GM19043 (cell line): ENCODE data around the gene OMP.

Experiments used
- ATAC-seq: cut with Tn5 transposase; IDR thresholded peaks from one replicate; pipeline ENCODE4 v1.9.1; 2021; ENCODE audit warnings: low read depth; ENCODE audit not compliant: unreplicated experiment

The OMP gene

DNA sequence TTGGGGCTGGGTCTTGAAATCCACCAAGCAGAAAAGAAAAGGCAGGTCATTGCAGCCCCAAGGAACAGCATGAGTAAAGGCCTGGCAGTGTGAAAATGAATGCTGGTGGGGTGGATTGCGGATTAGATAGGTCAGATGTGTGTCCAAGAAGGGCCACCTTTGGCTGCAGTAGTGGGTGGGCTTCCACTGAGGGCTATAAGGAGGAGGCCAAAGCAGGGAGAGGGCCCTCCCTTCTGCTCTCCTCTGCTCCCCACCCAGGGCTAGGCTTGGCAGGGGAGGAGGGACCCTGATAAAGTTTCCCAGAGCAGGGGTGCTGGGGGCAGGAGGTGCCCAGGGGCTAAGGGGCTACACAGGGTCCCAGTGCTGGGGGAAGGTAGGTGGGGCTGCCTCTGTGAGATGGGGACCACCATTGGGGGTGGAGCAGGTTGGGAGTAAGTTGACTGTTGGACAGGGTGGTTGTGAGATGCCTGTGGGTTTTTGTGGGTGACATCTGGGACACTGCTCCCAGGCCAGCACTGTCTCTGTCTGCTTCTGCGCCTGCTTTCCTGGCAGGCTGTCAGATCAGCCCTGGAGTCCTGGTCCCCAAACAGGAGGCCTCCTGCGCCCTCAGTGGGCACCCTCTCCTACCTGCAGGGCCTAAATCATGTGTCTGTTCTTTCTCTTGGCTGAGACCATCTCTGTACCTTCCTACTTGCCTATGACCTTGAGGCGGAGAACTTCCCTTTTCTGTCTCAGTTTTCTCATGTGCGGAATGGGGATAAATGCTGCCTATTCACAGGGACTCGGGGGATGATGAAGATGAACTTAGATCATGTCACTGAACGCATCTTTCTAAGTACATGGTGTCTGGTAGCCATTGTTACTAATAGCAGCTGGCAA, 33.9 kb upstream of the OMP start:
- ATAC-seq, result no peak

DNA sequence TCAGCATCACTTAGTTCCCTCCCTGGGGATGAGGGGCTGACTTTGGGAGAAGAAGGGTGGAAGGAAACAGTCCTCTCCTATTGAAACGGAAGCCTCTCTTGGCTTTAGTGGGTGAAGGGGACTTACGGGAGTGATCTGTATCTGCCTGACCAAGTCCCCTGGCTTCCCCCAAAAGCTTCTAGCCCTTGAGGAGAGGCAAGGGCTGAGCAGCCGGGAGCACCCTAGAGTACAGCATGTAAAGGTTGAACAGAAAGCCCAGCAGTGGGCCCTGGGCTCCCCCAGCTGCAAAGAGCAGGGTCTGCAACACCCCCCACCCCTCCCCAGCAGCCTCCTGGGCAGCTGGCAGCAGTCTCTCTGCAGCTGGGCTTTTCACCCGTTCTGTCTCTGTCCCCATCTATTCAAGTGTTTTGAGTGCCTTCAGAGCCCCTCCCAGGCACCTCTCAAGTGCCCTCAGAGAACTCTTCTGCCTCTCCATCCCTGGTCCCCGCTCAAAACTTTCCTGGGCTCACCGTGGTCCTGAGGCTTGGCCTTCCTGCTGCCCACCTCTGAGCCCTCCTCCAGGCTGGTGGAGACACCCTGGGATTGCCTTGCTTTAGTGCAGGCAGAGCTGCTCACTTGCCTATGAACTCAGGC, 33.2 kb upstream of the OMP start:
- ATAC-seq, result no peak

DNA sequence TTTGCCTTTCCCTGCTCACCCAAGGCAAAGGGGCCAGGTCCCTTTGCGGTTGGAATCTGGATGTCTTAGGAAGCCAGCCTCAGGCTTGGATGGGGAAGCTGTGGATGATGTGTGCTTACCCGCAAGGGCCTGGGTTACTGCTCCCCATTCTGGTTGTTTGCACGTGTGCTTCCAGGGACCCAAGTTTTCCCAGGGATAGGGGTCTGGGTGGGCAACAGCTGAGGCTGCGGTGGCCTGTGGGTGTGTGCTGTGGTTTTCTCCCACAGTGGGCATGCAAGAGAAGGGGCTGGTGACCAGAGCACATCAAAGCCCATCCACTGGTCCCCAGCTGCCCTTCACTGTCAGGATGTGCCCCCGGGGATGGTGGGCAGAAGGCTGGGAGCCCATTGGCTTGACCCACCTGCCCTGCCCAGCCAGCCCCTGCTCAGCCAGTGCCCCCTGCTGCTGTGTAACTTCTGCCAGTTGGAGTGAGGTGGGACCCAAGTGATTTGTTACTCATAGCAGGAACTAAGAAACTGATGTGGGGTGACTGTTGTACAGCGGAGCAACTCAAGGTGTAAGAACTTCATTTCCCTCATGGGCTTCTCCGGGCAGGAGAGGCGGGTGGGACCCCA, 32.6 kb upstream of the OMP start:
- no peak for ATAC-seq

DNA sequence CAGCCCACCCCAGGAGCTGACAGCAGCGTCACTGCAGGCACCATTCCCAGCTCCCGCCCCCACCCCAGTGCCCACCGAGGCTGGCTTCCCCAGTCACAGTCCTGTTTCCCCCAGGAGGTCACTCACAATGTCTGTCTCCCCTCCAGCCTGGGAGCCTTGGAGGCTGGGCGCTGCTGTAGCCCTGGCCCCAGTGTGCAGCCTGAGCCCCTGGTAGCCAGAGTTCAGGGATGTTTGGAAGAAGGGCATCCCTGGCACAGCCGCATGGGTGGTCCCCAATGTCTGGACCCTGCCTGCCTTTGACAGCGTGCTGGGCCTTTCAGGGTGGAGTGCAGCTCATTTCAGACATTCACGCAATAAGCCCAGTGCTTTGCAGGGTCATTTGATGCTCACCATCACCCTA, 31.6 kb upstream of the OMP start:
- no peak for ATAC-seq

DNA sequence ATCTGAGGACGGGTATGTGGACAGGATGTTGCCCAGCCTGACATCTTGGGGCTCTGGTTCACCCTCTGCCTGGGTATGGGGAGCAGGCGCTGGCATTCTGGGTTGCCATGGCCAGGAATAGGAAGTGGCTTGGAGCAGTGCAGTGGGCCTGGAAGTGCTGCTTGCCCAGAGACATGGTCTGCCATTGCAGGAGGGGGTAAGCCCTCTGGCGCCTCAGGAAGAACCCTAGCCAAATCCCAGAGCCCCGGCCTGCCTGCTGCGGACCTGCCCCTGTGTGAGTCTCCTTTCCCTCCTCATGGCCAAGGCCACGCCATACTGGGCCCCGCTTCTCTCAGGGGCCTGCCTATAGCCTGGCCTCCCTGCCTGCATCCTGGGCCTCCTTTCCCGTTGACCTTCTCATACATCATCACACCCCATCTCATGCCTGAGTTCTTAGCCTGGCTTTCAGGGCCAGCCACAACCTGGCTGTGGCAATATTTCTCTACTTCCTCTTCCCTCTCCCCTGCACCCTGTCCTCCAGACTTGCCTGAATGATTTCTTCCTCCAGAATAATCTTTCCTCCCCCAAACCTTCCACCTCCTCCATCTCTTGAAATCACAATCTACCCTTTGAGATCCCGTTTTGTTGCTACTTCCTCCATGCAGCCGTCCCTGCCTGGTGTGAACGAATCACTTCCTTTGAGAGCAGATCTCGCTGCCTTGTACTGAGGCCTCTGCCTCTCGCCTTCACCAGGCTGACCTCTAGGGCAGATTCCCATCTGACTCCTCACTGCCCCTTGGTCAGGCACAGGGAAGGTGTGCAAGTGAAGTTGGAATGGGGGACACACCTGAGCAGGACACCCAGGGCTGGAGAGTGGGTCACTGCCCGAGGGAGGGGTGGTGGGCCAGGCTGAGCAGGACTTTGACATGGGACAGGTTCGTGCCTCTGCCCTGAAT, 30.7 kb upstream of the OMP start:
- no peak for ATAC-seq

DNA sequence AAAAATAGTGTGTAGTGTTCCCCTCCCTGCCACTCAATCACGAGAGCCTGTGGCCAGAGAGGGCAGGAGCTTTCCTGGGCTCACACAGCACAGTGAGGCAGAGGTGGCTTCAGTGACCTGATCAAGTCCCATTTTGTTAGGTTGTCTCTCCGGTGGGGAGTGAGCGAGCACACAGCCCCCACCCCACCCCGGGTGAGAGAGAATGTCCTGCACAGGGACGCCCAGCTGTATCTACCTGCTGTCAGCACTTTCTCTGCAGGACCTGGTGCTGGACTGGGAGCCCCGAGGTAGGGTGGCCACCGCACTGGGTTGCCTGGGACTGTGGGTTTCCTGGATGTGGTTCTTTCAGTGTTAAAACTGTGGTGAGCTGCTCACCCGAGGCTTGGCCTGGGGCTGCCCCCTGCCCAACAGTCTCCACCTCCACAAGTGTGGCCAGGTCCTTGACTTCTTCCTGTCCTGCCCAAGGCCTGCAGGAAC, 29.8 kb upstream of the OMP start:
- no peak for ATAC-seq

DNA sequence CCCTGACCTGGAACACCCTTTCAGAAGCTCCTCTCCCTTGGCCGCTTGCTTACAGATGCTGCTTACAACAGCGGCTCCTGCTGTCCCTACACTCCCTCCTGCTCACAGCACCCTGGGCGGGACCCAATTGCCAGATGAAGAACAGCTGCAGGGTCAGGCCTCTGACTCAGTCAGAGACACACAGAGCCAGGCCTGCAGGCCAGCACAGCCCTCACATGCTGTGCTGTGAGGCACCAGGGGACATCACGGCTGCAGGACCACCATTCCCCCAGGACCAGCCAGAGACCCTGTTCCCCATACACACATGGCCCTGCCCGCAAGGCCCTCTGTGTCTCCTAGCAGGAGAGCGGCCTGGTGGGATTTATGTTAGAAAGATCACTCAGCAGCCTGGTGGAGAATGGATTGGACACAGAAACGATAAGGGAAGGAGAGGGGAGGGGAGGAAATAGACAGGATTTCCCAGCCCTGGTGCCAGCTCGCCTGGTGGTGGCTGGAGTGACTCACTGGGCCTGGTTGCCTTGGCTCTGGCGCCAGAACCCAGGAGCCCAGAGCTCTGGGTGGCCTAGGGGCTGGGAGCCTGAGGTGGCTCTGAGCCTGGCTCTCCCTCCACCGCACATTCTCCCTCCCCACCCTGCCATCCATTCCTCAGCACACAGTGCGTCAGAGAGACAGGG, 29.2 kb upstream of the OMP start:
- no peak for ATAC-seq

DNA sequence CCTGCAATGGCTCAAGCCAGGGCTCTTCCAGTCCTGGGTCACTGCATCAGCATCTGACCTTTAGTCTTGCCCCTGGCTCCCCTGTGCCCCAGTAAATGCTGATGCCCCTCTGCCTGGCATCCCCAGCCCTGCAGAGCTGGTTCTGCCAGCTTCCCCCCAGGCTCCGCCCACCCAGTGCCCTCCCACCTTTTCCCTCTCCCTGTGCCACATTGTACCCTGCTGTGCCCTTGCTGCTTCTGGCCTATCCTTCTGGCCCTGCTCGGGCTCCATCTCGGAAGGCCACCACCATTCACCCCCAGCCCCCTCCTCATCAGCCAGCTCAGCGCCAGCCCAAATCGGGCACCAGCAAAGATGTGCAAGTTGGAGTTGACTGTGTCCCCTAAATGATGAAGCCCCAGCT, 28.4 kb upstream of the OMP start:
- ATAC-seq, result no peak

DNA sequence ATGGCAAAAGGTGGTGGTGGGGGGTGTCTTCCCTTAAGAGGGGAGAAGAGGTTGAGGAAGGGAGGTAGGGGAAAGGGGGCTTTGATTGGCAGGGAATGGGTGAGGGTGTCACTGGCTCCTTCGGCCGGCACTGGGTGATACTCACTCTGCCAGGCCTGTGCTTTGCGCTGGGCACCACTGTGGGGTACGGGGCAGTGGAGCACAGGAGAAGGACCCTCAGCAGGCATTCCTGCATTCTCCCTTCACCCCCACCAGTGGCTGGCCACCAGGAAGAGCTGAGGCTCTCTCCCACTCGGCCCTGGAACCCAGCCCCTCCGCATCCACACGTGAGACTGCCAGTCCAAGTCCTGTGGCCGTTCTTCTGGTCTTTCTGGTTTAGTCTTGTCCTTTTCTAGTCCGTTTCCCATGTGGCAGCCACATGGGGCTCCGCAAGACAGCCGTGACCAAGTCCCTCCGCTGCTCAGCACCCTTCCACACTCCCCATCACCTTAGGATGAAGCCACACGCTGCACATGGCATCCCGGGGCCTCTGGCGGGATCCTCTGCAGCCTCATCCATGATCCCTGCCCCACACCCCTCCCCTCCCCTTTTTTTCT, 27.9 kb upstream of the OMP start:
- ATAC-seq, result no peak

DNA sequence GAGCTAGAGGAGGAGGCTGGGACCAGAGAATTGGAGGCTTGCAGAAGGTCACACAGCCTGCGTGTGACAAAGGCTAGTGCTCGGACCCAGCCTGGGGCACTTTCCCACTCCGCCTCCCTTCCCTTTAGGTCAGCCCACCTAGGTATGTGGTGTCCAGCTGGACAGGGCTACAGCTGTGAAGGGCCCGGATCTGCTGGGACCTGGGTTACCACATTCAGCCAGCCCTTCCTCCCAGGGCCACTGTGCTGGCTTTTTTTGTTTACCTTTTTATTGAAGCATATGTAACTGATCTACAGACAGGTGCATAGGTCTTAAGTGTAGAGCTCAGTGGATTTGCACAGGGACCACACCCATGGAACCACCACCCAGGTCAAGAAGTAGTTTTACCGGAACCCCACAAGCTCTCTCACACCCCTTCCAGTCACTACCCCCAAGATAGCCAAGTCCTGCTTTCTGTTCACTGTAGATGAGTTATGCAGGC, 27.2 kb upstream of the OMP start:
- no peak for ATAC-seq

DNA sequence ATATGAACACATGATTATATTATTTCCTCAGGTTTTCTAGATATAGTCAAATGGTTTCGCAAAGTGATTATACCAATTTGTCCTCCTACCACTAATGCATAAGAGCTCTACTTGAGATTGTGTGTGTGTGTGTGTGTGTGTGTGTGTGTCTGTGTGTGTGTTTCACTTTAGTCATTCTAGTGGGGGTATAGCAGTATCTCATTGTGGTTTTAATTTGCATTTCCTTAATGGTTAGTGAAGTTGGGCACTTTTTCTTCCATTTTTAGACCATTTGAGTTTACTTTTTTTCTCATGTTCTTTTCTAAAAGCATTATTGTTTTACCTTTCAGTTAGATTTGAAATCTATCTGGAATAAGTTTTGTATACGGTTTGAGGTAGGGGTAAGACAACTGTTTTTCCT, 23.0 kb upstream of the OMP start:
- ATAC-seq, result no peak

DNA sequence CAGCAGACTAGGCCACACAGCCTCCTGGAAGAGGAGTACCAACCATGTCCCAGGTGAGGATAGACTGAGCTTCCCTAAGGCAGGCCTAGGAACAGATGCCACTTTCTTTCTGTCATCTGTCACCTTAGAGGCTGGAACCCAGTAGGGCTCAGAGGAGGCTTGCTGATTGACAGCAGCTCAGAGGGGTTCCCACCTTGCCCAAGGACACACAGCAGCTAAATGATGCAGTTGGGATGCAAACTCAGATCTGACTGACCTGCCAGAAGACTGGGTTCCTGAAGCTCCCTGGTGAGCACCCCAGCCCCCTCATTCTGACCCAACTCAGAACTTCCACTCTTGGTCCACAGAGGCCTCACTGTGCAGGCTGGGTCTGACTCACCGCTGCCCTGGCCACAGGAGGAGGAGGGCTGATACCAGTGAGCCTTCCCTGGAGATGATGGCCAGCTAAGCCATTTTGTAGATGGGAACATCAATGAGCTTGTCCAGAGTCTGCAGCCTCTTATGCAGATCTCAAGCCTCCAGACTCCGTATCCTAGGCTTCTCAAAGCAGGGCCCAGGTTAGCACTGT, 21.9 kb upstream of the OMP start:
- ATAC-seq, result no peak

DNA sequence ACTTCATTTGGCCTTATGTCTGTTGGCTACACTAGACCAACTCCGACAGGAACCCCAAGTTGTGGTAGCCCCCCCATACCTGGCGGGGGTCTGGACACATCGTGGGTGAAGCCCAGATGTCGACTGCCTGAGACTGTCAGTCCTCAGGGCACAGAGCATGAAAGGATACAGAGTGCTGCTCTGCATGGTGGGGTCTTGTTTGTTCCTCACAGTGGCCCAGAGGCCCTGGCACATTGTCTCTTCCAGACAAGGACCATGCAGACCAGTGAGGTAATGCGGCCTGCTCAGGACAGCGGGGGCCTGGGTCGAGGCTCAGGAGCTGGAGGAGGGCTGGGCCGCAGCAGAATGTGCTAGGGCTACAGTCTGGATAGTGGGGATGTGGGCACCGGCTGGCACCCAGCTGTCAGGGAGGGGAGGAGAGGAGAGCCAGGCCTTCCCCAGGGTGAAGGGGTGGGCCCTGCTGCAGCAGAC, 21.2 kb upstream of the OMP start:
- ATAC-seq, result no peak

DNA sequence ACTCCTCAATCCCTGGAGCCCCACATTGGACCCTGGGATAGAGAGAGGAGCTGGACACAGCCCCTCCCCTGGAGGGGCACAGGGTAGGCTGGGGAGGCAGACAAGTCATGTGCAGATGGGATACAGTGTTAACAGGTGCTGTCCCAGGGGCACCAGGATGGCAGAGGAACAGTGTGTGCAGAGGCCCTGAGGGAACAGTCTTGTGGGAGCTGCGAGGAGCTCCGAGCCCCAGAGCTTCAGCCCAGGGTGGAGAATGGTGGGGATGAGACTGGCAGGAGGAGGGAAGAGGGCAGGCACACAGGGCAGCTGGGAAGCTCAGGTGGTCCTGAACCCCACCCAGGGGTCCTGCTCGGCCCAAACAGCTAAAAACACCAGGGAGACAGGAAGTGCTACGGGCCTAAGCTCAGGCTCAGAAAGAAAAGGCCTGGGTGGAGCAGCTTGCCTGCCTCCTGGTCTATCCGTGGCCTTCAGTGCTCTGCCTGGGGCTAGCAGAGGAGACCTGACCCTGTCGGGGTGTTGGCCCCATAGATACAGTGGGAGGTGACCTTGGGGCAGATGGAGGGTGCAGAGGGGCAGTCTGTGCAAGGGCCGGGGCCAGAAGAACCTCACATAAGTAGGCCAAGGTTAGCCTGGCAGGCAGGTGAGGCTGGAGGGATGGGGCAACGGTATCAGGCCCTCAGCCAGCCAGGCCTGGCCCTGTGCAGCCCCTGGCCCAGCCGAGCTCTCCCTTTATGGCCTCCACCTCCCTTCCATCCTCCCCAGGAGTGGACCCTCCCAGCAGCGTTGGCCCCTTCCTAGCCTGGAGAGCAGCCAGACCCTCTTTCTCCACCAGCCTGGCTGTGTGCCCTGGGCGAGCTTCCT, 20.4 kb upstream of the OMP start:
- no peak for ATAC-seq

DNA sequence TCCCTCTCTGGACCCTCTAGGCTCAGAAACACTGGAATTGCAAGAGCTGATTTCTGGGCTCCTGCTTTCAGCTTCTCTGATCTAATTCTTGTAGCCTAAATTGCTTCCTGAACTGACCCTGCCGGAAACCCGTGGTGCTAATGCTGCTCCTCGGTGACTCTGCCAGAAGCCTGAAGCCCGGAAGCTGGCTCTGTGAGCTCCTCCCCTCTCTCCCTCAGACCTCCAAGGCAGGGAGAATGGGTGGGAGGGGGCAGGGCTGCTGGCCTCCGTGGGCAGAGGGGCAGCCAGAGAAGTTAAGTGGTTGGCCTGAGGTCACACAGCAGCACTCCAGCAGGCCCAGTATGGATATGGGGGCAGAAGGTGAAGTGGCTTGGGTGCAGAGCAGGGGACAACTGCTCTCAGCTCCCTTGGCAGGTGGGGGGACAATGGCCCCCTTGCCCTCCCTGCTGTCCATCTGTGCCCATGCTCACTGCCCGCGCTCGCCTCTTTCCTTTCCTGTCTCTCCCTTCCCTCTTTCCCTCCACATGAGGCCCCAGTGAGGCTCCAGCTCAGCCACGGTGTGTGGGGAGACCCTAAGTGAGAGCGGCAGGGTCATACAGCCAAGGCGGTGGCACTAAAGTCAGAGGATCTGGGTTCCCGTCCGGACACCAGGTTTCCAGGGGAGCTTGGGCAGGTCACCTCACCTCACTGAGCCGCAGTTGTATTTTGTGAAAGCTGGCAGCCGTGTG, 19.6 kb upstream of the OMP start:
- no peak for ATAC-seq

DNA sequence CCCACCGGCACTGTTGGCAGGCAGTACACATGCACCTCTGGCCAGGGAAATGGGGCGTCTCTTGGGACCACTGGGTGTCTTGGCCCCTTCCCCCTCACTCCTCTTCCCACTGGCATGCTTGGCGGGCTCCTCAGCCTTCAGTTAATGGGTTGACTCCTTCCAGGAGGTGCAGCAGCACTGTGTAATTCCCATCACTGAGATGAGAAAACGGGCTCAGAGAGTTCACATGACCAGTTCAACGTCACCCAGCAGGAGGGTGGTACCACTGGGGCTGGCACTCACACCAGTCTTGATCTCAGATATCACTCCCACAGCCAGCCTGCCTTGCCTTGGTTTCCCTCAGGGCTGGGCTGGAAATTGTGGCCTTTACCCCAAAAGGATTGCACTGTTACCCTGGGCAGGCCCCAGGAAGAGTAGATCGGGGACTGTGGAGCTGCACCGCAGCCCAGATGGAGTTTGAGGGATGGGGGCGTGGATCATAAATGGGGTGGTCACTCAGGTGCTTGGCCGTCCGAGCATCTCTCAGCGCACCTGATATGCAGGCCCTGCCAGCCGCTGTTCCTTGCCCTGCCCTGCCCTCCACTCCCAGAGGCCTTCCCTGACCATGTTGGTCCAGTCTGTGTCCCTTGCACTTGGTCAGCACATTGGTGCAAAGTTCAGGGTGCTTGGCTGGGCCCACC, 18.9 kb upstream of the OMP start:
- no peak for ATAC-seq

DNA sequence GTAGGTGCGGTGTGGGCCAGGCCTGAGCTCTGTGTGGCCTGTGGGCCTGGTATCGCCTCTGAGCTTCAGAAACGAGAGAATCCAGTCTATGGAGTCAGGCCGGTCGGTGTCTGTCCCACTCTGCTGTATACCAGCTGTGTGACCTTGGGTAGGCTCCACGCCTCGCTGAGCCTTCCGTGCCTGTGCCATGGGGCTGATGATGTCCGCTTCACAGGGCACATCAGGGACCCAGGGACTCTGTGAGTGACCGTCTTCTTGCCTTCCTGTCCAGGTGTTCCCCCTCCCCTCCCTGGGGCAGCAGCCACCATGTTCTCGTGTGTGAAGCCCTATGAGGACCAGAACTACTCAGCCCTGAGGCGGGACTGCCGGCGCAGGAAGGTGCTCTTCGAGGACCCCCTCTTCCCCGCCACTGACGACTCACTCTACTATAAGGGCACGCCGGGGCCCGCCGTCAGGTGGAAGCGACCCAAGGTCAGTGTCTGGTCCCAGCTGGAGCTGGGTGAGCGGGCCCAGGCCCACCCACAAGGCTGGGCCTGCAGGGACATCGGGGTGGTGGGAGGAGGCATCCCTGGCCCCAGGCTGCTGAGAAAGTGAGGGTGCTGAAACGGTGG, 18.0 kb upstream of the OMP start:
- no peak for ATAC-seq
